Suprapubic skin (tissue), 4 donors: ENCODE results near the gene CADM1.

Experiments used
- POLR2A ChIP-seq, 2 donors: fragments of 450-650 bp; IDR thresholded peaks; one replicate each; pipeline ENCODE4 v1.6.1; 2017; ENCODE audit warnings: antibody characterized with exemption in 2 of 2, mild to moderate bottlenecking in 2 of 2, moderate library complexity in 2 of 2
- POLR2AphosphoS5 ChIP-seq, 3 donors: sonication (generic); formaldehyde crosslinking; IDR thresholded peaks; one replicate each; pipeline ENCODE4 v1.6.1; 2017; ENCODE audit warnings: antibody characterized with exemption in 3 of 3
- TF ChIP-seq, protein P1 (sequence below), 2 donors: fragments of 200-600 bp in 1 of 2; fragments of 450-650 bp in 1 of 2; sonication (generic) in 1 of 2; IDR thresholded peaks; one replicate each; pipeline ENCODE4 v1.5.1; 2016 to 2019; ENCODE audit warnings: antibody characterized with exemption in 2 of 2, mild to moderate bottlenecking in 1 of 2, moderate library complexity in 1 of 2

- TF ChIP-seq, protein P1, sequence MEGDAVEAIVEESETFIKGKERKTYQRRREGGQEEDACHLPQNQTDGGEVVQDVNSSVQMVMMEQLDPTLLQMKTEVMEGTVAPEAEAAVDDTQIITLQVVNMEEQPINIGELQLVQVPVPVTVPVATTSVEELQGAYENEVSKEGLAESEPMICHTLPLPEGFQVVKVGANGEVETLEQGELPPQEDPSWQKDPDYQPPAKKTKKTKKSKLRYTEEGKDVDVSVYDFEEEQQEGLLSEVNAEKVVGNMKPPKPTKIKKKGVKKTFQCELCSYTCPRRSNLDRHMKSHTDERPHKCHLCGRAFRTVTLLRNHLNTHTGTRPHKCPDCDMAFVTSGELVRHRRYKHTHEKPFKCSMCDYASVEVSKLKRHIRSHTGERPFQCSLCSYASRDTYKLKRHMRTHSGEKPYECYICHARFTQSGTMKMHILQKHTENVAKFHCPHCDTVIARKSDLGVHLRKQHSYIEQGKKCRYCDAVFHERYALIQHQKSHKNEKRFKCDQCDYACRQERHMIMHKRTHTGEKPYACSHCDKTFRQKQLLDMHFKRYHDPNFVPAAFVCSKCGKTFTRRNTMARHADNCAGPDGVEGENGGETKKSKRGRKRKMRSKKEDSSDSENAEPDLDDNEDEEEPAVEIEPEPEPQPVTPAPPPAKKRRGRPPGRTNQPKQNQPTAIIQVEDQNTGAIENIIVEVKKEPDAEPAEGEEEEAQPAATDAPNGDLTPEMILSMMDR (IDR thresholded peaks at IDR 0.05), result no peak
- TF ChIP-seq POLR2AphosphoS5 (IDR thresholded peaks at IDR 0.05), result no peak
- TF ChIP-seq POLR2A (IDR thresholded peaks at IDR 0.05), result no peak
Measured at GRCh38 chr11:115241899-115242298, 262.3 kb downstream of the CADM1 start.
